ENCODE results near the gene RNF169. TPM values are rescaled to one million over a fixed set of nuclear protein-coding genes. Genes with fewer than 3 reads are reported as not detected.
A peak's percentile ranks its signal among the peaks of the same experiment; 100 is the strongest.

Gene RNF169
- polyA plus RNA-seq, 1 experiment, result 4.5 TPM

DNA sequence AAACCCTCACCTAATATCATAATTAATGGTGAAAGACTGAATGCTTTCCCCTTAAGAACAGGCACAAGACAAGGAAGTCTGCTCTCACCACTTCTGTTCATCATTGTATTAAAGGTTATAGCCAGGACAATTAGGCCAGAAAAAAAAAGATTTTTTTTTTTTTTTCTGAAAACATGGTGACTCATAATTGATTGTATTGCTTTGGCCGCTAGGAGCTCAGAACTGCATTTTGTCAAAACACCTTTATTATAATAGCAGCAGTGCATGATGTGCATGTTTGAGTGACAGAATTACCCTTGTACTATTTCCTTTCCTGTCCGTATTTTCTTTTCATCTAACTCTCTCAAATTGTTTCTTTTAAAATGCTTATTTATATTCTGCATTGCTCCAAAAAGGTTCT is 98.1 kb downstream of the RNF169 start:
- no peak overlapping the region for H3K4me3 ChIP-seq (ENCODE audit: low read depth, low read length)
- no peaks in the 10 kb centered on the region for H3K27me3 ChIP-seq (ENCODE audit: control insufficient read depth, insufficient read depth, low read length)
- ChIA-PET CTCF (no interaction called here), POLR2A (no interaction called here)
- DNase-seq (ENCODE audit: low read depth), result no peak
- peaks cover 7% of the 10 kb centered on the region for H3K36me3 ChIP-seq (ENCODE audit: control insufficient read depth, insufficient read depth, low read length)
- TF ChIP-seq, protein P1, sequence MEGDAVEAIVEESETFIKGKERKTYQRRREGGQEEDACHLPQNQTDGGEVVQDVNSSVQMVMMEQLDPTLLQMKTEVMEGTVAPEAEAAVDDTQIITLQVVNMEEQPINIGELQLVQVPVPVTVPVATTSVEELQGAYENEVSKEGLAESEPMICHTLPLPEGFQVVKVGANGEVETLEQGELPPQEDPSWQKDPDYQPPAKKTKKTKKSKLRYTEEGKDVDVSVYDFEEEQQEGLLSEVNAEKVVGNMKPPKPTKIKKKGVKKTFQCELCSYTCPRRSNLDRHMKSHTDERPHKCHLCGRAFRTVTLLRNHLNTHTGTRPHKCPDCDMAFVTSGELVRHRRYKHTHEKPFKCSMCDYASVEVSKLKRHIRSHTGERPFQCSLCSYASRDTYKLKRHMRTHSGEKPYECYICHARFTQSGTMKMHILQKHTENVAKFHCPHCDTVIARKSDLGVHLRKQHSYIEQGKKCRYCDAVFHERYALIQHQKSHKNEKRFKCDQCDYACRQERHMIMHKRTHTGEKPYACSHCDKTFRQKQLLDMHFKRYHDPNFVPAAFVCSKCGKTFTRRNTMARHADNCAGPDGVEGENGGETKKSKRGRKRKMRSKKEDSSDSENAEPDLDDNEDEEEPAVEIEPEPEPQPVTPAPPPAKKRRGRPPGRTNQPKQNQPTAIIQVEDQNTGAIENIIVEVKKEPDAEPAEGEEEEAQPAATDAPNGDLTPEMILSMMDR (IDR thresholded peaks at IDR 0.05; ENCODE audit: insufficient read depth, low read depth, low read length), result no peak

DNA sequence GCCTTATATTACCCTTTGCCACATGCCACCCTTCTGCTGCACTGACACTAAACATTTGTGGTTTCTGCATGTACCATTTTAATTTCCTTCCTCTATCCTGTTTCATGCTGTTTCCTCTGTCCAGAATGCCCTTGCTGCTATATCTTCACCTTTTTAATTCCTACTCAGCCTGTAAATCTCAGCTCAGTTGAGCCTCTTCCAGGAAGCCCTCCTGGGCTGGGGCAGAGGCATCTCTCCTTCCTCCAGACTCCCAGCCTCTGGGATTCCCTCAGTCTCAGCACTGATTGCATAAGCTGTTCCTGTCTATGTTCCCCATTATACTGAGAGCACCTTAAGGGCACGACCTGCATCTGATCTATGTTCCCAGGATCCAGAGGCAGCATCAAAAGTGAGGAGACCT is 98.7 kb downstream of the RNF169 start:
- TF ChIP-seq, protein P1 (IDR thresholded peaks at IDR 0.05; ENCODE audit: insufficient read depth, low read depth, low read length), result no peak
- no peak for DNase-seq (ENCODE audit: low read depth)
- CTCF ChIA-PET, result interaction anchor here (1.3 kb wide), 1 partner anchor 13 kb away, joined by 3 read pairs; no protein-coding TSS in a partner anchor
- Histone ChIP-seq H3K27me3 (ENCODE audit: control insufficient read depth, insufficient read depth, low read length) (no peaks in the 10 kb centered on the region), H3K36me3 (ENCODE audit: control insufficient read depth, insufficient read depth, low read length) (peaks cover 10% of the 10 kb centered on the region), H3K4me3 (ENCODE audit: low read depth, low read length) (no peak overlapping the region)
- POLR2A ChIA-PET, result no interaction called here

DNA sequence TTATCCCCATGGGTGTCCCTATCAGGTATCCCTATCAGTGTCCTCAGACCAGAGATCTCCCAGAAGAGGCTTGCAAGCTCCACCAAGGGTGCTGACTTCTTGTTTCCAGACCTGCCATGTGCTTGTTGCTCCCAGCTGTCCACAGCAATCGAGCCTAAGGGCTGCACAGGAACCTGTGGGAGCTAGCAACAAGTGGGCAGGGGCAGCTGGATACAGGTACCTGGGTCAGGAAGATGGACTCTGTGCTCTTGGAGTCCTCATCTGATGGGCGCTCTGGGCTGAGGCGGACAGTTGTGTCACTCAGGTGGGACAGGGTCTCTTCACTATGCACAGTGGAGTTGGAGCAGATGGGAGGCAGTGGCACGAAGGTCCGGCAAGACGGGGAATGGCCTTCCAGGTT is 99.2 kb downstream of the RNF169 start:
- ChIA-PET CTCF (interaction anchor here (1.3 kb wide), 1 partner anchor 14 kb away, joined by 3 read pairs; no protein-coding TSS in a partner anchor), POLR2A (no interaction called here)
- DNase-seq (ENCODE audit: low read depth), result no peak
- H3K4me3 ChIP-seq (ENCODE audit: low read depth, low read length), result no peak overlapping the region
- peaks cover 10% of the 10 kb centered on the region for H3K36me3 ChIP-seq (ENCODE audit: control insufficient read depth, insufficient read depth, low read length)
- H3K27me3 ChIP-seq (ENCODE audit: control insufficient read depth, insufficient read depth, low read length), result no peaks in the 10 kb centered on the region
- TF ChIP-seq, protein P1 (IDR thresholded peaks at IDR 0.05; ENCODE audit: insufficient read depth, low read depth, low read length), result no peak

DNA sequence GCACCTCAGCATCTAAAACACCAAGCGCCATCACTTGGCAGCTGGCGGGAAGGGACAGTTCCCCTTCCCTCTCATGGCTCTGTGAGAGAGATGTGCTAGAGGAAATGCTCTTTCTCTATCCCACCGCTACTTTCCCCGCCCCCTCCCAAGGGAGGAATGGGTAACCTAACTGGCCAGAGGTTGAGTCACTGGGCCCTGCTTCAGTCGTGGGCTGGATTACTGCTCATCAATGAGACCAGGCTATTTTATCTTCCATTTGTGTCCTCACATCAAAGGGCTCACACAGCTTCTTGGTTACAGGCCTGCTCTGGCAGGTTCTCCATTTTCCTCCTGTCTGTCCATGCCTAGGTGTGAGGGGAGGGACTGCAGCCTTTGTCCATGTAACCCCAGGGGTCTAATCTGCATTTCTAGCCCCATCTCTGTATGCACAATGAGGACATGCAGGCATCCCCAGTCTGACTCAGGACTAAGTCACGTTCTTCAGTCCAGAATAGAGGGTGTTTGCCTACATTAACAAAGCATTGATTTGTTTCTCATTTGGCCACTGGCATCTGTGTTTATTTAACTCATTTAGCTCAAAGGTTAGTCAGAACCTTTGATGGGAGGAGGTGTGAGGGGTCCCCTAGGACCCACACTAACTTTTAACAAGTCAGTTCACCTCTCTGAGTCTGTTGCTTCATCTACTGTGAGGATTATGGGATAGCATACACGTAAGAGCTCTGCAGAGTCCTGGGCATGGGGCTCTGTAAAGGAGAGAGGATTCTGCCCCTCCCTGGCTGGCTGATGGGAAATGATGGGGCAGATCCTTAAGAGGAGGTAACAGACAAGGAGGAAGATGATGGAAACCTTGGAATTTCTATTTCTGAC is 101.1 kb downstream of the RNF169 start:
- peak; percentile 8 for DNase-seq (ENCODE audit: low read depth)
- ChIA-PET POLR2A (no interaction called here), CTCF (interaction anchor here (1.5 kb wide), 1 partner anchor 10 kb away, joined by 3 read pairs; no protein-coding TSS in a partner anchor)
- peaks cover 6% of the 10 kb centered on the region for H3K36me3 ChIP-seq (ENCODE audit: control insufficient read depth, insufficient read depth, low read length)
- TF ChIP-seq, protein P1 (IDR thresholded peaks at IDR 0.05; ENCODE audit: insufficient read depth, low read depth, low read length), result no peak
- H3K4me3 ChIP-seq (ENCODE audit: low read depth, low read length), result no peak overlapping the region
- no peaks in the 10 kb centered on the region for H3K27me3 ChIP-seq (ENCODE audit: control insufficient read depth, insufficient read depth, low read length)

DNA sequence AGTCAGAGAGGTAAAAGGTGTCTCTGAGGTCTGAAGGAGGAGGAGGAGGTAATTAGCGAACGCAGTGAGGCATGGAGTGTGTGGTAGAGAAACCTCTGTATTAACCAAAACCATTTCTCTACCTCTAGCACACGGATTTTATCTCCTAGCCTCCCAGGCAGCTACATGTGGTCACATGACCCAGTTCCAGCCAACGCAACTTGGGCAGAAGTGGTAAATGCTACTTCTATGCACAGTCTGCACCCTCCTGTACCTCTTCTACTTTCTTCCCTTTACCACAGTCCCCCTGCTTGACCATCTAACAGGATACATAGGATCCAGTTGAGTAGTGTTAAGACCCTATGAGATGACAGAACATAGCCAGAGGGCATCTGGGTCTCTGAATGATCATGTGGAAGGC is 104.6 kb downstream of the RNF169 start:
- H3K27me3 ChIP-seq (ENCODE audit: control insufficient read depth, insufficient read depth, low read length), result no peaks in the 10 kb centered on the region
- TF ChIP-seq, protein P1 (IDR thresholded peaks at IDR 0.05; ENCODE audit: insufficient read depth, low read depth, low read length), result no peak
- ChIA-PET POLR2A (no interaction called here), CTCF (no interaction called here)
- no peak for DNase-seq (ENCODE audit: low read depth)
- peaks cover 4% of the 10 kb centered on the region for H3K36me3 ChIP-seq (ENCODE audit: control insufficient read depth, insufficient read depth, low read length)
- H3K4me3 ChIP-seq (ENCODE audit: low read depth, low read length), result no peak overlapping the region

Data from BJ (cell line).